ENCODE data around the gene CHSY3.

- TF ChIP-seq, protein P1, sequence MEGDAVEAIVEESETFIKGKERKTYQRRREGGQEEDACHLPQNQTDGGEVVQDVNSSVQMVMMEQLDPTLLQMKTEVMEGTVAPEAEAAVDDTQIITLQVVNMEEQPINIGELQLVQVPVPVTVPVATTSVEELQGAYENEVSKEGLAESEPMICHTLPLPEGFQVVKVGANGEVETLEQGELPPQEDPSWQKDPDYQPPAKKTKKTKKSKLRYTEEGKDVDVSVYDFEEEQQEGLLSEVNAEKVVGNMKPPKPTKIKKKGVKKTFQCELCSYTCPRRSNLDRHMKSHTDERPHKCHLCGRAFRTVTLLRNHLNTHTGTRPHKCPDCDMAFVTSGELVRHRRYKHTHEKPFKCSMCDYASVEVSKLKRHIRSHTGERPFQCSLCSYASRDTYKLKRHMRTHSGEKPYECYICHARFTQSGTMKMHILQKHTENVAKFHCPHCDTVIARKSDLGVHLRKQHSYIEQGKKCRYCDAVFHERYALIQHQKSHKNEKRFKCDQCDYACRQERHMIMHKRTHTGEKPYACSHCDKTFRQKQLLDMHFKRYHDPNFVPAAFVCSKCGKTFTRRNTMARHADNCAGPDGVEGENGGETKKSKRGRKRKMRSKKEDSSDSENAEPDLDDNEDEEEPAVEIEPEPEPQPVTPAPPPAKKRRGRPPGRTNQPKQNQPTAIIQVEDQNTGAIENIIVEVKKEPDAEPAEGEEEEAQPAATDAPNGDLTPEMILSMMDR (IDR thresholded peaks at IDR 0.05; ENCODE audit: low read length), result no peak
- no peak for TF ChIP-seq EZH2 (IDR thresholded peaks at IDR 0.05; ENCODE audit: borderline replicate concordance, low read length)
Measured at GRCh38 chr5:130000460-130000859, 96.2 kb downstream of the CHSY3 start.

All from OCI-LY1 (cell line).